ENCODE measurements around the gene FLRT2.

FLRT2 gene

GRCh38 chr14:85565862-85566296, 35.9 kb downstream of the FLRT2 start:
- no peak for DNase-seq

- DNase-seq = no peak
Observed at GRCh38 chr14:85566603-85567002, 36.7 kb downstream of the FLRT2 start.

- DNase-seq = no peak
Observed at GRCh38 chr14:85572011-85572410, 42.1 kb downstream of the FLRT2 start.

DNA sequence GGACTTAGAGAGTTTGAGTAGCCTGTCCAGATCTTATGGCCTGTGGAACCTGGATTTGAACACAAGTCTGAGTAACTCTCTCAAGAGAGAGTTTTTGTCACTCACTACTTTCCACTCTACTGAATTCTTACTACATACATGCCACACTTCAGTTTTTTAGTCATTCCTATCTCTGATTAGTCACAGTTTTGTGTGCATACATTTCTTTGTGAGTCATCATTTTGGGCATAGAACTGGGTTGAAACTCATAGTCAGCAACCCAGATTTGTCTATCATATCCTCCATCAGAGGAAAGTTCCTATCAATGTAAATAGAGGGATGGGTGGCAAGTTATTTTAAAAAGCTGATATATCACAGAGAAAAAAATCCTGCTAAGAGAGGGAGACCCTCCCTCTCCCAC, 42.9 kb downstream of the FLRT2 start:
- no peak for DNase-seq

GRCh38 chr14:85573406-85573805, 43.5 kb downstream of the FLRT2 start:
- DNase-seq = no peak

GRCh38 chr14:85574853-85575616, 45.1 kb downstream of the FLRT2 start:
- no peak for DNase-seq

- no peak for DNase-seq
Observed at GRCh38 chr14:85575617-85575898, 45.6 kb downstream of the FLRT2 start.

DNA sequence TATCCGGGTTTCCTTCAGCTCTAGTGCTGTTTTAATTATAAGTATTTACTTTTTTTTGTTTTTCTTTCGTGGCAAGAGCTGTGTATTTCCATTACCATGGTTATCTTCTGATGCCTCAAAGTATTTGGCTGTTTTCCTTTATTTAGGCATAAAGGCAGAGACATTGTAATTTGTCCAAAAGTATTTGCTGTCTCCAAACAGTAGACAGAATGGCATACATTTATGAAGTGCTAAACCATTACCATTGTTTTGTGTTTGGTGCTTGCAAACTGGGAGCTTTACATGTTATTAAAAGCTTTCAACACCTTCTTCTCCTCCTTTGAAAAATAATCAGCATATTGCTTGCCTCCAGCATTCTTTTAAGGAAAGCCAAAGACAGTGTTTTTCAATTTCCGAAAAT, 46.3 kb downstream of the FLRT2 start:
- no peak for DNase-seq

GRCh38 chr14:85576848-85577542, 47.1 kb downstream of the FLRT2 start:
- DNase-seq = no peak

DNA sequence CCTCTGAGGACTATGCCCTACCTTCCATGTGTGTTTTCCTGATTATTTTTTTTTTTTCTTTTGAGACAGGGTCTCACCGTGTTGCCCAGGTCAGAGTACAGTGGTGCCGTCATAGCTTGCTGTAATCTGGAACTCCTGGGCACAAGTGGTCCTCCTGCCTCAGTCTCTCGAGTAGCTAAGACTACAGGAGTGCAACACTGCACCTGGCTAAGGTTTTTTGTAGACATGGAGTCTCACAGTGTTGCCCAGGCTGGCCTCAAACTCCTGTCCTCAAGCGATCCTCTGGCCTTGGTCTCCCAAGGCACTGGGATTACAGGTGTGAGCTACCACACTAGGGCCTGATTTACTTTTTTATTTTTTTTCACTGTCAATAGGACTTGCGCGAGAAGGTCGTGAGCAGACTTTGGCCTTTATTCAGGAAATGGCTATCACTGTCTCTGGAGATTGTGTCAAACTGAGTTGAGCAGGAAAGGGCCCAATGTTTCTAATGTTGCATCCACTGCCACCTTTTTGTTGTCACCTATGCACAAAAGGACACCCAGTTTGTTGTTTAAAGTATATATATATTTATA, 47.7 kb downstream of the FLRT2 start:
- no peak for DNase-seq

GRCh38 chr14:85578357-85578756, 48.4 kb downstream of the FLRT2 start:
- no peak for DNase-seq

GRCh38 chr14:85578930-85579329, 49.0 kb downstream of the FLRT2 start:
- DNase-seq = no peak

DNA sequence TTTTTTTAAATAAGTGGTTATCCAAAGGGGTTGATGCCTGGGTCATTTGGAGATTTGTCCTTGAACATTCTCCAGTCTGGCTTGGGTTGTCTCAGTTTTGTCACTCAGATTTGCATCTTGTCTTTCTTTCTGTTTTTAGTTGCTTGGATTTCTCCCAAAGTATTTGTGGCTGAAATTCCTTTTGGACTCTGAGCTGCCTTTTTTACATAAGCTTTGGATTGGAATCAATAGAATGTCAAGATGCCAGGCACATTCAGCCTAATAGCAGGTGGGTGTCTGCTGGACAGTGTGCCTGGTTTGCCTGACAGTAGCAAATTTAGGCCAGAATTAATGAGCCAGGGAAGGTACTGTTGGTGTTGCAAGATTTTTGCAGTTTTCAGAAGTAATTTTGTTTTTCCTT, 50.0 kb downstream of the FLRT2 start:
- no peak for DNase-seq

DNA sequence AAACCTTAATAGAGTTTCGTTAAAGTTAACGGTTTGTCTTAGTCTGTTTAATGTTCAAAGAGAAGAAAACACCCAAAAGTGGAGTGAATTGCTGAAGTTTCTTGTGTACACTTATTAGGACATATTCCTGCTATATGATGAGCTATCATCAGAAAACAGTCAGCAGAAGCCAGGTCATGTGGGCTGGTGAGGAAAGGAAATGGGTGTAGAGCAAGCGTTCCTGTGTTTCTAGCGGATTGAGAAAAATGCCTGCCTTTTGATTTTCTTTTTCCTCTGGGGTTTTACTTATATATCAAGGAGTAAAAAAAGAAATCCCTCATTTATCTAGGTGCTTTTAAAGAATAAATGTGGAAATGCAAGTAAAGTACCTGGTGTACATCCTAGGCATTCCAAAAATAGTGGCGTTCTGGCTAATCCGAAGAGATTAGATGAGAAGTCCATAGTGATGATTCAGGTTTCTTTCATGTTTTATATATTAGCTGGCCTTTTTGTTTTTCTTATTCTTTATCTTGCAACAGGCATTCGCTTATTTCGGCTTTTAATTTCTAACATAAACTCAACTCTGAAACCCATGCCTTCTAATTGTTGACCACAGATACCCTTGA, 50.7 kb downstream of the FLRT2 start:
- DNase-seq = no peak

DNA sequence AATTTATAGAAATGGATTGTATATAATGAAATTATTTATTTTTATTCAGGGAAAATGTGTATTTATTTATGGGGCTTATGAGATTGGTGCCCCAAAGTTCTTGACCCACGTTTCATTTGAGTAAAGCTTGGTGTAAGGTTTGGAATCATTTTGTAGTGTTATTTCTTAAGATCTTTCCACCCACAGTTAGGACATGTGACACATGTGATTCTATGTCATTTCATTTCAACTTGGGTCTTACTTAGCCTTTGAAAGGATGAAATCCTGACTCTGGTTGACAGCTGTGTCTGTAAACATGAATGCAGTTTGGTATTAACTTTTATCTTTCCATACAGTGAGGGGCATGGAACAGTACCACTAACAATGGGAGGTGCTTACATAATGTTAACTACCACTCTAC, 51.7 kb downstream of the FLRT2 start:
- no peak for DNase-seq

- DNase-seq = no peak
Observed at GRCh38 chr14:85583380-85583779, 53.4 kb downstream of the FLRT2 start.

GRCh38 chr14:85584481-85584880, 54.5 kb downstream of the FLRT2 start:
- DNase-seq = no peak

DNA sequence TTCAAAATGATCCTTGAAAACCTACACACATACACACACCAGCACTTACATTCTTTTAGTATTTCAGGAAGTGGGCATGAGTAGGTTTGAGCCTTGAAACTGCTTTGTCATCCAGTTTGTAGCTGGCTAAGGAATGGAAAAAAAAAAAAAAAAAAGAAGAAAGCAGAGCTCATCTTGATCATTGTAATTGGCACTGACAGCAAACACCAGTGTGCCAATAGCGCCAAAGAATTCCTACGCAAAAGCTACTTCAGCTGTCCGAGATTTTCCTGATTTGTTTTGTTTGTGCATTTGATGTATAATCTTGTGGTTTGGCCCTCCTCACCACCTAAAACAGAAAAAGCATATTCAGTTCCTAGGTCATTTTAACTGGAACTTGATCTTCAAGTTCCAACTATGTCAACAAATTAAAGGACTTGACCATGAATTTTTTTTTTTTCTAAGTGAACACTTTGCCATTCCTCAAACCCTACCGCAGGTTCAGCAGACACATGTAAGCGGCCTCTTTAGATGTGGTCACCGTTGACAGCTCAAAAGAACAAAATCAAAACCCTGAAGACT, 57.3 kb downstream of the FLRT2 start:
- no peak for DNase-seq

- no peak for DNase-seq
Observed at GRCh38 chr14:85590784-85591183, 60.8 kb downstream of the FLRT2 start.

- DNase-seq = no peak
Observed at GRCh38 chr14:85594217-85594616, 64.3 kb downstream of the FLRT2 start.

GRCh38 chr14:85595981-85596380, 66.0 kb downstream of the FLRT2 start:
- no peak for DNase-seq

GRCh38 chr14:85596562-85596961, 66.6 kb downstream of the FLRT2 start:
- no peak for DNase-seq

- DNase-seq = no peak
Observed at GRCh38 chr14:85597701-85598100, 67.8 kb downstream of the FLRT2 start.

DNA sequence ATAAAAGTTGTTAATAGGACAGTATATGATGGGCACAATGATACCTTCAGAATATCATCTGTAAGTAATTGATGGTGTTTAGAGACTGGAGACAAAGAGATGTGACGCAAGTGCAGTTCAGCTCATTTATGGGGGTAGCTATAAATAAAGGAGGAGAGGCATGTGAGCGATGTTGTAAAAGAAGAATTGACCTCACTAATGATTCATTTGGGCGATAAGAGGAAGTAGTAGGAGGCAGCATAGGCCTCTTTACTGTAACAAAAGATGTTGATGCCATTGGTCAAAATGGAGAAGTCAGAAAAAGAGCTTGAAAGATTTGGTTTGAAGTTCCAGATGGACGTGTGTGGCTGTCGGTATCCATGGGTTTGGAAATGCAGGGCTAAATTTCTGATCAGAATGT, 70.0 kb downstream of the FLRT2 start:
- DNase-seq = no peak

Measured in activated CD4-positive, alpha-beta T cell treated with anti-CD3 and anti-CD28 coated beads, Interleukin-2, amount 50 U/mL, for 4 hours (primary cell).